HK-2 (cell line): ENCODE data around the gene HIVEP3.
A peak's percentile ranks its signal among the peaks of the same experiment; 100 is the strongest.

Source experiments
- DNase-seq: peaks from one replicate; pipeline ENCODE4 v3.0.0-alpha.2; 2018; ENCODE audit not compliant: unreplicated experiment

HIVEP3 gene

GRCh38 chr1:41874151-41874719, 44.5 kb downstream of the HIVEP3 start:
- no peak for DNase-seq

GRCh38 chr1:41872074-41872473, 46.6 kb downstream of the HIVEP3 start:
- no peak for DNase-seq

GRCh38 chr1:41870076-41870562, 48.6 kb downstream of the HIVEP3 start:
- DNase-seq: no peak

GRCh38 chr1:41868241-41868998, 50.3 kb downstream of the HIVEP3 start:
- DNase-seq: no peak

GRCh38 chr1:41866285-41866684, 52.4 kb downstream of the HIVEP3 start:
- DNase-seq: no peak

GRCh38 chr1:41864471-41865040, 54.2 kb downstream of the HIVEP3 start:
- DNase-seq: no peak

- no peak for DNase-seq
Measured at GRCh38 chr1:41863718-41864117, 55.0 kb downstream of the HIVEP3 start.

- DNase-seq: peak; percentile 78
Measured at GRCh38 chr1:41862384-41863221, 56.1 kb downstream of the HIVEP3 start.

GRCh38 chr1:41861535-41862383, 57.0 kb downstream of the HIVEP3 start:
- no peak for DNase-seq

GRCh38 chr1:41860771-41861170, 58.0 kb downstream of the HIVEP3 start:
- DNase-seq: no peak

- DNase-seq: no peak
Measured at GRCh38 chr1:41860214-41860613, 58.5 kb downstream of the HIVEP3 start.

- DNase-seq: no peak
Measured at GRCh38 chr1:41859686-41860085, 59.0 kb downstream of the HIVEP3 start.

GRCh38 chr1:41856944-41857285, 61.8 kb downstream of the HIVEP3 start:
- DNase-seq: no peak

GRCh38 chr1:41856151-41856943, 62.4 kb downstream of the HIVEP3 start:
- no peak for DNase-seq

GRCh38 chr1:41855713-41856112, 63.0 kb downstream of the HIVEP3 start:
- no peak for DNase-seq

- no peak for DNase-seq
Measured at GRCh38 chr1:41853907-41854306, 64.8 kb downstream of the HIVEP3 start.

- DNase-seq: no peak
Measured at GRCh38 chr1:41852091-41852490, 66.6 kb downstream of the HIVEP3 start.

GRCh38 chr1:41851589-41851988, 67.1 kb downstream of the HIVEP3 start:
- peak; percentile 50 for DNase-seq

- DNase-seq: no peak
Measured at GRCh38 chr1:41850029-41850428, 68.7 kb downstream of the HIVEP3 start.

- no peak for DNase-seq
Measured at GRCh38 chr1:41849211-41849759, 69.4 kb downstream of the HIVEP3 start.
